T-helper 2 cell (primary cell): ENCODE measurements around the gene OR4F6.

Experiments used
- DNase-seq, 5 experiments: peaks; one replicate each; pipeline versions ENCODE4 v3.0.0 to v3.0.0-alpha.2; 2012 to 2022

OR4F6 gene

DNA sequence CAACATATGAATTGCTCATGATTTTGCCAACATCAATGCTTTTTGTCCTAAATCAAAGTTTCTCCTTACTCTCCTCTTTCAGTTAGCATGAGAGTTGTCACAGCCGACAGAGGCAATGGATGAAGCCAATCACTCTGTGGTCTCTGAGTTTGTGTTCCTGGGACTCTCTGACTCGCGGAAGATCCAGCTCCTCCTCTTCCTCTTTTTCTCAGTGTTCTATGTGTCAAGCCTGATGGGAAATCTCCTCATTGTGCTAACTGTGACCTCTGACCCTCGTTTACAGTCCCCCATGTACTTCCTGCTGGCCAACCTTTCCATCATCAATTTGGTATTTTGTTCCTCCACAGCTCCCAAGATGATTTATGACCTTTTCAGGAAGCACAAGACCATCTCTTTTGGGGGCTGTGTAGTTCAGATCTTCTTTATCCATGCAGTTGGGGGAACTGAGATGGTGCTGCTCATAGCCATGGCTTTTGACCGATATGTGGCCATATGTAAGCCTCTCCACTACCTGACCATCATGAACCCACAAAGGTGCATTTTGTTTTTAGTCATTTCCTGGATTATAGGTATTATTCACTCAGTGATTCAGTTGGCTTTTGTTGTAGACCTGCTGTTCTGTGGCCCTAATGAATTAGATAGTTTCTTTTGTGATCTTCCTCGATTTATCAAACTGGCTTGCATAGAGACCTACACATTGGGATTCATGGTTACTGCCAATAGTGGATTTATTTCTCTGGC is 2.5 kb downstream of the OR4F6 start:
- DNase-seq: no peak

DNA sequence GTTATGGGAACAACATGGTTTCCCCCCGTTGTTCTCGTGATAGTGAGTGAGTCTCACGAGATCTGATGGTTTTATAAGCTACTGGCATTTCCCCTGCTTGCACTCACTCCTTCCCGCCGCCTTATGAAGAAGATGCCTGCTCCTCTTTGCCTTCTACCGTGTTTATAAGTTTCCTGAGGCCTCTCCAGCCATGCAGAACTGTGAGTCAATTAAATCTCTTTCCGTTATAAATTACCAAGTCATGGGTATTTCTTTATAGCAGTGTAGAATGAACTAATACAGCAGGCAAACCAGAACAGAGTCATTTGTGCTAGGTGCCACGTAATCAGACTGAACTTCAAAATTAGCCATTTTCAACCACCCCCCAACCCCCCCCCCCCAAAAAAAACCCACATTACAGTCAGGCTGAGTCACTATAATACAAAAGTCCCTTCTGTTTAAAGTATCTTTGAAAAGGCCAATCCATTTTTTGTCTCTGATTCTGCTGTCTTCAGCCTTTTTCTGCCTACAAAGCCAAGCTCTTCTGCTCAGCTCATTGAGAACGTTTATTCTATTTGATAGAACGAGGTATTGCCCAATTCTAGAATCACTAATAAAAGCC is 4.1 kb downstream of the OR4F6 start:
- DNase-seq: no peak

DNA sequence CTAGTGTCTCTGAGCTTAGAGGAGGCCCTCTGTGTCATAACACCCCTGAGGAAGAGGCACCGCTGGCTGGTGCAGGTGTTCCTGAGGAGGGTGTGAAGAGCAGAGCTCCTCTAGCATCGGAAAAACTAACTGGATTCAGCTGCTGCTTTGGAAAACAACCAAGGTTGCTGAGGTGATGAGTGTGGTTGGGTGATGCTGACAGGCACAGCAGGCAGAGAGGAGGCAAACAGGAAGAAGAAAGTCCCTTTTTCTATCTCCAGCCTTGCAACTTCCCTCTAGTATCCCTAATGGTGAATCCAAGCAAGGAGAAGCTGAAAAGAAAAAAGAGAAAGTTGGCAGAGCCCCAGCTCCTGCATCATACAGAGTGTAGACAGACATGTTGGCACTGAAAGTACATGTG is 4.9 kb downstream of the OR4F6 start:
- DNase-seq: no peak

DNA sequence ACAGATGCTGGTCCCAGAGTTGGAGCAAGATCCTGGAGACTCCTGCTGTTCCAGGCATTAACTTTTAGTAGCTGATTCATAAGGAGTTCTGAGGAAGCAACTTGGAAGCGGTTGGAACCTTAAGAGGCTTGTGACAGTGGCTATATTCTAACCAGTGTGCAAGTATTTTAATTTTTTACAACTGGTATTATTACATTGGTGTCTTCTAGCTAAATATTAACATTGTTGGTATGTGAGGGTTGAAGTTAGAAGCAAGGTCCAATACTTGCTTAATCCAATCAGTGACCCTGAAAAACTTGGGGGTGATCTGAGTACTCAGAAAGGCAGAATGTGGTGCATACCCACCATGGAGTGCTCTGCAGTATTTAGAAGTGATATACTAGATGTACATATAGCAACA is 7.1 kb downstream of the OR4F6 start:
- no peak for DNase-seq

GRCh38 chr15:101810876-101811275 is 7.6 kb downstream of the OR4F6 start:
- DNase-seq: peak in 1 of 5 experiments; percentile 7

- no peak for DNase-seq
Measured at GRCh38 chr15:101811902-101812301, 8.6 kb downstream of the OR4F6 start, which contains the start of gene OR4F15. TSS of gene OR4F15 (plus strand) at chr15:101812202. CDS start at chr15:101818187, 5,985 bp downstream.

- no peak for DNase-seq
Measured at GRCh38 chr15:101813803-101814534, 10.7 kb downstream of the OR4F6 start.

GRCh38 chr15:101820781-101821180 is 17.5 kb downstream of the OR4F6 start:
- no peak for DNase-seq

- no peak for DNase-seq
Measured at GRCh38 chr15:101827257-101827656, 23.9 kb downstream of the OR4F6 start.

DNA sequence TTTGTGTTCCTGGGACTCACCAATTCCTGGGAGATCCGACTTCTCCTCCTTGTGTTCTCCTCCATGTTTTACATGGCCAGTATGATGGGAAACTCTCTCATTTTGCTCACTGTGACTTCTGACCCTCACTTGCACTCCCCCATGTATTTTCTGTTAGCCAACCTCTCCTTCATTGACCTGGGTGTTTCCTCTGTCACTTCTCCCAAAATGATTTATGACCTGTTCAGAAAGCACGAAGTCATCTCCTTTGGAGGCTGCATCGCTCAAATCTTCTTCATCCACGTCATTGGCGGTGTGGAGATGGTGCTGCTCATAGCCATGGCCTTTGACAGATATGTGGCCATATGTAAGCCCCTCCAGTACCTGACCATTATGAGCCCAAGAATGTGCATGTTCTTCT is 25.5 kb downstream of the OR4F6 start:
- DNase-seq: no peak

DNA sequence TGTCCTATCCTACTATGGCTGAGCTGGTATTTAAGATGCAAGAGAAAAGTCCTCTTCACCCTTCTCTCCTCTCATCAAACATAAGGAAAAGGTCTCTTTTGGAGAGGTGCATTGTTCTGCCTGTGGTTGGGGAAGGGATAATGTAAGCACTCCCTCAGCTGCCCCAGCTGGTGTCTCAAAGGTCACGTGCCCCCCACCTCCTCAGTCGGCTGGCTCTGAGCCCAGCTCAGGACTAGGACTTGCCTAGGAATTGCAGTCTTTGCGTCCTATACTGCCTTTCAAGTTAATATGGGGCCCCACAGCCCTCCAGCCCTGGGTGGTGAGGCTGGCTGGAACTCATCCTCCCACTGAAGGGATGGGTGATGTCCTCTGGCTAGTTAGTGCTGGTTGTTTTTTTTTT is 38.3 kb downstream of the OR4F6 start:
- DNase-seq: no peak

DNA sequence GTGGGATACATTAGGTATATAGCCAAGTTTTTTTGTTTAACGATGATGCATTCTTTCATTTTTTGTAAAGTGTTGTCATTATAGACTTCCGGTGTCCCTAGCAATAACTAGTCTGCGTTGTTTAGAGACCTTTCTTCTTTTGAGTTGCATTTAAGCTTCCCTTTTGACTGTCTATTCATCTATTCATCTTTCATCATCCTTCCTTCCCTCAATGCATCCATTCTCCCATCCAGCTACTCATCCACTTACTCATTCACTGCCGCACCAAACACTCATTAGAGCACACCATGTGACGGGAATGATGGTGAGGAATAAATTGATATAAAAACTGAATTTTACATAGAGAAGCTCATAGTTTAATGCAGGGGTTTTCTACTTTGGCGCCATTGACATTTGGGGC is 41.6 kb downstream of the OR4F6 start:
- no peak for DNase-seq

- DNase-seq: no peak
Measured at GRCh38 chr15:101852356-101852755, 49.0 kb downstream of the OR4F6 start.
